Thyroid gland (tissue), 4 donors: ENCODE data around the gene ONECUT3. TPM values are rescaled to one million over a fixed set of nuclear protein-coding genes. Genes with fewer than 3 reads are reported as not detected.

Experiments
- DNase-seq, 2 donors: peaks; one replicate each; pipeline ENCODE4 v3.0.0-alpha.2; 2019
- H3K27ac ChIP-seq, 3 donors: fragments of 200-600 bp; sonication (generic); 1 replicate in 2 of 3; 2 replicates in 1 of 3; pipeline ENCODE4 v1.5.1; 2016 to 2019; ENCODE audit warnings: mild to moderate bottlenecking in 1 of 3, moderate library complexity in 1 of 3
- H3K27me3 ChIP-seq: fragments of 200-600 bp; sonication (generic); one replicate; pipeline ENCODE4 v1.5.1; 2019
- H3K36me3 ChIP-seq, 2 donors: fragments of 200-600 bp; sonication (generic); one replicate each; pipeline ENCODE4 v1.5.1; 2016 to 2019
- H3K4me1 ChIP-seq, 2 donors: fragments of 200-600 bp; sonication (generic); one replicate each; pipeline ENCODE4 v1.5.1; 2017 to 2019
- H3K4me3 ChIP-seq, 3 donors: fragments of 200-600 bp; sonication (generic); replicated peaks in 1 of 3; 1 replicate in 2 of 3; 2 replicates in 1 of 3; pipeline ENCODE4 v1.5.1; 2016; ENCODE audit warnings: mild to moderate bottlenecking in 1 of 3
- H3K9me3 ChIP-seq: fragments of 200-600 bp; sonication (generic); one replicate; pipeline ENCODE4 v1.5.1; 2017
- CTCF ChIP-seq, 6 experiments: fragments of 200-600 bp in 3 of 6; fragments of 450-650 bp in 3 of 6; sonication (generic) in 3 of 6; IDR thresholded peaks; one replicate each; pipeline ENCODE4 v1.5.1; 2016 to 2019; ENCODE audit warnings: antibody characterized with exemption in 6 of 6, mild to moderate bottlenecking in 2 of 6, inconsistent platforms in 1 of 6, moderate library complexity in 1 of 6
- POLR2A ChIP-seq, 2 donors: fragments of 450-650 bp; IDR thresholded peaks; one replicate each; pipeline ENCODE4 v1.6.1; 2017; ENCODE audit warnings: antibody characterized with exemption in 2 of 2, mild to moderate bottlenecking in 2 of 2, moderate library complexity in 1 of 2
- WGBS, 2 donors: methylation state at CpG; one replicate each; pipeline ENCODE4 v1.1.5; 2017; 5-methylcytosine and 5-hydroxymethylcytosine counted together
- intact Hi-C: fragments of 100-400 bp; cut with DNase I; formaldehyde crosslinking; loops from one replicate; pipeline ENCODE4 v1.15.1; 2023
- total RNA-seq, 4 donors: library from RNA; depleted of rRNA; stranded (reverse); fragments of >200 nt; gene quantifications; one replicate each; pipeline ENCODE4 v1.2.3, GENCODE V29; 2016

ONECUT3 gene
- total RNA-seq, 4 donors from 2014 or later: not detected

- intact Hi-C loops: no loop called here
- no peaks in the 10 kb centered on the region for H3K9me3 ChIP-seq
- H3K27me3 ChIP-seq: peaks cover 29% of the 10 kb centered on the region
- WGBS, 2 donors: 1 to 2% methylated on average over 22 to 23 of the region's 29 CpGs
- H3K4me1 ChIP-seq: no peaks in the 10 kb centered on the region
- H3K36me3 ChIP-seq: no peaks in the 10 kb centered on the region
- H3K27ac ChIP-seq: no peak overlapping the region
- no peak for DNase-seq
- TF ChIP-seq POLR2A (IDR thresholded peaks at IDR 0.05): no peak
- no peak for TF ChIP-seq CTCF (IDR thresholded peaks at IDR 0.05)
- no peak overlapping the region for H3K4me3 ChIP-seq
Observed at GRCh38 chr19:1756705-1757465, 3.6 kb downstream of the ONECUT3 start.

DNA sequence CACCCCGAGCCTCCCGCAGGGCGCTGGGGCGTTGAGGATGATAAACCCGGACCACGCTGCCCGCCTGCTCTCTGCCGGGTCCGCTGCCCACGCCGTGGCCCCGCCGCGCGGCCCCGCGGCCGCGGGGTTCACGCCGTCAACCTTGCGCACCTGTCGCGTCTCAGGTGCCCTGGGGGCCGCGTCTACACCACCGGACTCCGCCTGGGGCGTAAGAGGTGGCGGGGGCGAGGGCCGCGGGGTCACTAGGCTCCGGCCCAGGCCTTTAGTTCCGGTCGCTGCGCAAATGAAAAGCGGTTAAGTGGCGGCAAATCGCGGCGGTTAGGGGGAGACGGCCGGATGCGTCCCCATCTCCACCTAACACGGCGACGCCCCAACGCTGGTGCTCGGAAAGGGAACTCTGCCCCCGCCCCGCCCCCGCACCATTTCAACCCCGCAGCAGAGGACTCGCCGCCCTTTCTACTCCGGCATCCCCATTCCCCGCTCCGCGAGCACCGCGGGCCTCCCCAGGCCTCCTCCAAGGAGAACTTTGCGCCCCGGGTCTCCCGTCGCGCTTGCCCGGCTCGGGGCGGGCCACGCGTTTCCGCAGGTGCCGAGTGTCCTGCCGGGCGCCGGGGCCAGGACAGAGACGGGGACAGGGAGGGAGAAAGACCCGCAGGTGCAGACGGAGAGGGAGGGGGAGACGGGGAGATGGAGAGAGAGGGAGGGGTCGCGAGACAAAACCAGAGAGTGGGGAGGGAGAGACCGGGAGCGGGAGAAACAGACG is 4.3 kb downstream of the ONECUT3 start:
- Histone ChIP-seq H3K9me3 (no peaks in the 10 kb centered on the region), H3K4me1 (no peaks in the 10 kb centered on the region), H3K4me3 (no peak overlapping the region), H3K27me3 (peaks cover 29% of the 10 kb centered on the region), H3K27ac (no peak overlapping the region), H3K36me3 (no peaks in the 10 kb centered on the region)
- no peak for DNase-seq
- intact Hi-C loops: no loop called here
- 1 to 2% methylated on average over 44 to 64 of the region's 86 CpGs for WGBS, 2 donors
- TF ChIP-seq CTCF (IDR thresholded peaks at IDR 0.05): no peak
- TF ChIP-seq POLR2A (IDR thresholded peaks at IDR 0.05): no peak

- no peak overlapping the region for H3K4me3 ChIP-seq
- no peak for TF ChIP-seq CTCF (IDR thresholded peaks at IDR 0.05)
- TF ChIP-seq POLR2A (IDR thresholded peaks at IDR 0.05): no peak
- 4 to 8% methylated on average over 10 of the region's 10 CpGs for WGBS, 2 donors
- H3K27ac ChIP-seq: no peak overlapping the region
- H3K4me1 ChIP-seq: no peaks in the 10 kb centered on the region
- no peaks in the 10 kb centered on the region for H3K36me3 ChIP-seq
- peaks cover 29% of the 10 kb centered on the region for H3K27me3 ChIP-seq
- H3K9me3 ChIP-seq: no peaks in the 10 kb centered on the region
- intact Hi-C loops: no loop called here
- DNase-seq: no peak
Observed at GRCh38 chr19:1758231-1758577, 4.9 kb downstream of the ONECUT3 start.

DNA sequence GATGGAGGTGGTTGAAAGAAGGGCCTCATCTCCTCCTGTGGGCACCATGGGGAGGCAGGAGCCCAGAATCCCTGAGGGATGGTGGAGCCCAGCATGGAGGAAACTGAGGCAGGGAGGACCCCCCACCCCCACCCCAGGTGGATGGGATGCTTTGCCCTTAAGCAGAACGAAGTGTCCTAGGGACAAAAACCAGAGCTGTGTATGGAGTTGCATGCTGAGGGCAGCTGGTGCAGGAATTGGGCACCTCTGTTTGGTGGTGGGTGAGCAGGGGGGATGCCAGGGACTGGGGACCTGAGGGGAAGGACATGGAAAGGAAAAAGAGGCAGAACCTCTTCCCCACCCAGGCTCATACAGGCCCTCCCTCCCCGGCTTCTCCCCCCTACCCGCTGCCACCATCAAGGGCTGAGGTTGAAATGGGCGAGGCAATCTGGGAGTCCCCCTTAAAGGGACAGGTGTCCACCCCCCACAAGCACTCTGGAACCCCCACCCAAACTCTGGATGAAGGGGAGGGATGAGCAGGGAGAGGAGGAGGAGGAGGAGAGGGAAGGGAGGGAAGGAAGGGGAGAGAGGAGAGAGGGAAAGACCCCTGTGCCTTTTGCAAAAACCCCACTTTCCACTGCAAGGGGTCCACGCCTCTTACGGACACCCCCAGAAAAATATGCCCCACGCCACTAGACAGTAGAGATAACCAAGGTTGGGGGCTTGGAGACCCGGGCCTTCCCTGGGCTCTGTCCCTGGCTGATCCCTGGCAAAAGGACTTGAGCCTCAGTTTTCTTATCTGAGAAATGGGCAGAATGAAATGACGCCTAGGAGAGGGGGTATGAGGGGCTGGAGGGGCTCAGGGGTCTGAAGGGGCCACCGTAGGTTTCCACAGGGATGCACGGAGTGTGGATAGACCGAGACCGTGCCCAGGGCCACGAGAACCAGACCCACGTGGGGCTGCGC is 5.9 kb downstream of the ONECUT3 start:
- H3K4me3 ChIP-seq: no peak overlapping the region
- no peak overlapping the region for H3K27ac ChIP-seq
- WGBS, 2 donors: 15 to 19% methylated on average over 10 to 14 of the region's 16 CpGs
- TF ChIP-seq CTCF (IDR thresholded peaks at IDR 0.05): no peak
- TF ChIP-seq POLR2A (IDR thresholded peaks at IDR 0.05): no peak
- H3K4me1 ChIP-seq: no peaks in the 10 kb centered on the region
- H3K9me3 ChIP-seq: no peaks in the 10 kb centered on the region
- intact Hi-C loops: no loop called here
- DNase-seq: no peak
- H3K27me3 ChIP-seq: peaks cover 33% of the 10 kb centered on the region
- H3K36me3 ChIP-seq: no peaks in the 10 kb centered on the region
